Measurements from ENCODE around the gene TAL1. TPM values are rescaled to one million over a fixed set of nuclear protein-coding genes. Genes with fewer than 3 reads are reported as not detected.

The TAL1 gene
- total and polyA plus RNA-seq, 10 of the 15 experiments (the other 5 are each of a cell fraction or from before 2014, with no cell fraction given) = 0.05 TPM; not detected in 9

DNA sequence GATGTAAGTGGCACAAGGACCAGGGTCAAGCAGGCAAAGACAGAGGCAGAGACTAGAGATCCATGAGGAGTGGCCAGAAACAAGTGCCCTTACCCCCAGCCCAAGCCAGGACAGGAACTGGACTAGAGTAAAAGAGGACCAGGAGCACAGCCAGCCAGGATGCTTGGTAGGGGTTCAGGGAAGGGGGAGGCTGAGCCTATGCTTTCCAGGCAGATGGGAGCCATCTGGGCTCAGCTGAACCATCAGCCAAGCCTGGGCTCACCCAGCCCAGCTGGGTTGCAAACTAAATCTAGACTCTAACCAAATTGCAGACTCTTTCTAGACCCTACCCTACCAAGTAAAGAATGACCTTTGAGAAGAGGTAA is 57.4 kb downstream of the TAL1 start:
- ChIA-PET CTCF (interaction anchor here (0.6 to 2.7 kb wide), 7 partner anchors 18 to 728 kb away, joined by 3 to 11 read pairs (median 3); no protein-coding TSS in a partner anchor), POLR2A (no interaction called here)
- ATAC-seq = no peak

DNA sequence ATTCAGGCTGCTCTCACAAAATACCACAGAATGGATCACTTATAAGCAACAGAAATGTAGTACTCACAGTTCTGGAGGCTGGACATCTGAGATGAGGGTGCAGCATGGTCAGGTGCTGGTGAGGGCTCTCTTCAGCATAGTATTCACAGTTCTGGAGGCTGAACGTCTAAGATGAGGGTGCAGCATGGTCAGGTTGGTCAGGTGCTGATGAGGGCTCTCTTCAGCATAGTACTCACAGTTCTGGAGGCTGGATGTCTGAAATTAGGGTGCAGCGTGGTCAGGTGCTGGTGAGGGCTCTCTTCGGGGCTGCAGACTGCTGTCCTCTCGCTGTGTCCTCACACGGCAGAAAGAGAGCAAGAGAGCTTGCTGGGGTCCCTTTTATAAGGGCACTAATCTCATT is 59.2 kb downstream of the TAL1 start:
- ChIA-PET POLR2A (no interaction called here), RAD21 (ENCODE audit: unreplicated experiment) (no interaction called here), CTCF (no interaction called here), SMC1A (ENCODE audit: uncharacterized antibody, unreplicated experiment) (no interaction called here)
- Histone ChIP-seq H2AFZ (ENCODE audit: control insufficient read depth, low read depth, low read length) (no peak overlapping the region), H3K9ac (ENCODE audit: control insufficient read depth, insufficient read depth, low read length) (no peak overlapping the region), H3K4me2 (ENCODE audit: control insufficient read depth, insufficient read depth) (no peak overlapping the region), H3K27ac (ENCODE audit: control insufficient read depth, insufficient read depth) (no peak overlapping the region), H3K27me3 (replicated peaks in 1 of 2; ENCODE audit: control insufficient read depth in 2 of 2, insufficient read depth in 2 of 2, low read length in 1 of 2) (no peaks in the 10 kb centered on the region), H3K9me3 (replicated peaks; ENCODE audit: control insufficient read depth, insufficient read depth, low read length) (no peaks in the 10 kb centered on the region), H3K4me3 (no peak overlapping the region), H3K79me2 (ENCODE audit: control insufficient read depth, insufficient read depth, low read length) (no peaks in the 10 kb centered on the region), H3K4me1 (ENCODE audit: control insufficient read depth, insufficient read depth, low read length) (no peaks in the 10 kb centered on the region), H4K20me1 (ENCODE audit: control insufficient read depth, insufficient read depth) (no peaks in the 10 kb centered on the region), H3K36me3 (ENCODE audit: control insufficient read depth in 2 of 2, insufficient read depth in 2 of 2, low read length in 1 of 2) (no peaks in the 10 kb centered on the region)
- WGBS (ENCODE audit: insufficient coverage, insufficient replicate concordance, low lambda C conversion rate, missing lambda C conversion rate) = 29% methylated on average over 5 of the region's 5 CpGs
- no TSS peak for BruUV-seq (replicated peaks)
- ATAC-seq (no peak), DNase-seq (ENCODE audit: low read depth, low spot score) (no peak), FAIRE-seq (no peak)
- intact Hi-C loops (cut with micrococcal nuclease; ENCODE audit: unreplicated experiment) = loop anchor here (5.0 to 10.0 kb wide), 3 partner anchors 262 to 425 kb away; partner anchors contain the start of gene FOXD2
- in situ Hi-C loops (cut with MboI) = no loop called here
- TF ChIP-seq, protein P1, sequence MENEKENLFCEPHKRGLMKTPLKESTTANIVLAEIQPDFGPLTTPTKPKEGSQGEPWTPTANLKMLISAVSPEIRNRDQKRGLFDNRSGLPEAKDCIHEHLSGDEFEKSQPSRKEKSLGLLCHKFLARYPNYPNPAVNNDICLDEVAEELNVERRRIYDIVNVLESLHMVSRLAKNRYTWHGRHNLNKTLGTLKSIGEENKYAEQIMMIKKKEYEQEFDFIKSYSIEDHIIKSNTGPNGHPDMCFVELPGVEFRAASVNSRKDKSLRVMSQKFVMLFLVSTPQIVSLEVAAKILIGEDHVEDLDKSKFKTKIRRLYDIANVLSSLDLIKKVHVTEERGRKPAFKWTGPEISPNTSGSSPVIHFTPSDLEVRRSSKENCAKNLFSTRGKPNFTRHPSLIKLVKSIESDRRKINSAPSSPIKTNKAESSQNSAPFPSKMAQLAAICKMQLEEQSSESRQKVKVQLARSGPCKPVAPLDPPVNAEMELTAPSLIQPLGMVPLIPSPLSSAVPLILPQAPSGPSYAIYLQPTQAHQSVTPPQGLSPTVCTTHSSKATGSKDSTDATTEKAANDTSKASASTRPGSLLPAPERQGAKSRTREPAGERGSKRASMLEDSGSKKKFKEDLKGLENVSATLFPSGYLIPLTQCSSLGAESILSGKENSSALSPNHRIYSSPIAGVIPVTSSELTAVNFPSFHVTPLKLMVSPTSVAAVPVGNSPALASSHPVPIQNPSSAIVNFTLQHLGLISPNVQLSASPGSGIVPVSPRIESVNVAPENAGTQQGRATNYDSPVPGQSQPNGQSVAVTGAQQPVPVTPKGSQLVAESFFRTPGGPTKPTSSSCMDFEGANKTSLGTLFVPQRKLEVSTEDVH (IDR thresholded peaks at IDR 0.05; ENCODE audit: low read depth, partially characterized antibody) = no peak
- TF ChIP-seq ASH2L (IDR thresholded peaks at IDR 0.05; ENCODE audit: borderline replicate concordance, low read depth) = no peak
- TF ChIP-seq TCF3 (IDR thresholded peaks at IDR 0.05; ENCODE audit: borderline replicate concordance, insufficient read depth, low read depth, low read length) = no peak
- TF ChIP-seq IRF4 (IDR thresholded peaks at IDR 0.05; ENCODE audit: low read depth, low read length) = no peak
- TF ChIP-seq, protein P2, sequence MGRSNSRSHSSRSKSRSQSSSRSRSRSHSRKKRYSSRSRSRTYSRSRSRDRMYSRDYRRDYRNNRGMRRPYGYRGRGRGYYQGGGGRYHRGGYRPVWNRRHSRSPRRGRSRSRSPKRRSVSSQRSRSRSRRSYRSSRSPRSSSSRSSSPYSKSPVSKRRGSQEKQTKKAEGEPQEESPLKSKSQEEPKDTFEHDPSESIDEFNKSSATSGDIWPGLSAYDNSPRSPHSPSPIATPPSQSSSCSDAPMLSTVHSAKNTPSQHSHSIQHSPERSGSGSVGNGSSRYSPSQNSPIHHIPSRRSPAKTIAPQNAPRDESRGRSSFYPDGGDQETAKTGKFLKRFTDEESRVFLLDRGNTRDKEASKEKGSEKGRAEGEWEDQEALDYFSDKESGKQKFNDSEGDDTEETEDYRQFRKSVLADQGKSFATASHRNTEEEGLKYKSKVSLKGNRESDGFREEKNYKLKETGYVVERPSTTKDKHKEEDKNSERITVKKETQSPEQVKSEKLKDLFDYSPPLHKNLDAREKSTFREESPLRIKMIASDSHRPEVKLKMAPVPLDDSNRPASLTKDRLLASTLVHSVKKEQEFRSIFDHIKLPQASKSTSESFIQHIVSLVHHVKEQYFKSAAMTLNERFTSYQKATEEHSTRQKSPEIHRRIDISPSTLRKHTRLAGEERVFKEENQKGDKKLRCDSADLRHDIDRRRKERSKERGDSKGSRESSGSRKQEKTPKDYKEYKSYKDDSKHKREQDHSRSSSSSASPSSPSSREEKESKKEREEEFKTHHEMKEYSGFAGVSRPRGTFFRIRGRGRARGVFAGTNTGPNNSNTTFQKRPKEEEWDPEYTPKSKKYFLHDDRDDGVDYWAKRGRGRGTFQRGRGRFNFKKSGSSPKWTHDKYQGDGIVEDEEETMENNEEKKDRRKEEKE (IDR thresholded peaks at IDR 0.05) = no peak
- TF ChIP-seq CREM (IDR thresholded peaks at IDR 0.05; ENCODE audit: low read depth) = no peak
- no peak for TF ChIP-seq RCOR1 (conservative IDR thresholded peaks at IDR 0.05; ENCODE audit: low read depth, low read length)

More for the DNA sequence above, 57.4 kb downstream of the TAL1 start:
- ChIA-PET SMC1A (ENCODE audit: uncharacterized antibody, unreplicated experiment) (interaction anchor here (1.1 kb wide), 1 partner anchor 88 kb away, joined by 4 read pairs; no protein-coding TSS in a partner anchor), RAD21 (ENCODE audit: unreplicated experiment) (no interaction called here)
- H3K4me1 ChIP-seq (ENCODE audit: control insufficient read depth, insufficient read depth, low read length) = peaks cover 3% of the 10 kb centered on the region; the same call in 1 of the 2 replicates
- DNase-seq (ENCODE audit: low read depth, low spot score) = no peak
- H3K27me3 ChIP-seq (replicated peaks in 1 of 2; ENCODE audit: control insufficient read depth in 2 of 2, insufficient read depth in 2 of 2, low read length in 1 of 2) = no peaks in the 10 kb centered on the region
- intact Hi-C loops (cut with micrococcal nuclease; ENCODE audit: unreplicated experiment) (loop anchor here (5.0 to 10.0 kb wide), 3 partner anchors 260 to 427 kb away; partner anchors contain the start of gene FOXD2), in situ Hi-C loops (cut with MboI) (no loop called here)
- no peaks in the 10 kb centered on the region for H4K20me1 ChIP-seq (ENCODE audit: control insufficient read depth, insufficient read depth)
- no peak overlapping the region for H3K4me3 ChIP-seq
- no peak for TF ChIP-seq POLR2A (IDR thresholded peaks at IDR 0.05; ENCODE audit: low read depth, low read length)
- TF ChIP-seq SUPT20H (IDR thresholded peaks at IDR 0.05; ENCODE audit: borderline replicate concordance, control insufficient read depth, low read depth, low read length) = no peak
- no peak for TF ChIP-seq ETV6 (conservative IDR thresholded peaks at IDR 0.05 in 1 of 2, IDR thresholded peaks at IDR 0.05 in 1 of 2; ENCODE audit: borderline replicate concordance in 1 of 2, low read depth in 1 of 2)
- TF ChIP-seq MYB (IDR thresholded peaks at IDR 0.05; ENCODE audit: borderline replicate concordance, low read depth, low read length) = no peak
- no peak for TF ChIP-seq PAX5 (IDR thresholded peaks at IDR 0.05; ENCODE audit: borderline replicate concordance, low read depth, low read length)
- no peak for TF ChIP-seq EZH2 (IDR thresholded peaks at IDR 0.05; ENCODE audit: borderline replicate concordance, control insufficient read depth, low read depth, low read length)
- TF ChIP-seq WRNIP1 (IDR thresholded peaks at IDR 0.05; ENCODE audit: borderline replicate concordance, low read depth, low read length) = no peak
- no peak for TF ChIP-seq SMAD1 (IDR thresholded peaks at IDR 0.05; ENCODE audit: low read depth, partially characterized antibody)
- no peak for TF ChIP-seq HDGF (IDR thresholded peaks at IDR 0.05)
- TF ChIP-seq SMAD5 (IDR thresholded peaks at IDR 0.05; ENCODE audit: low read depth) = no peak
- no peak for TF ChIP-seq RCOR1 (conservative IDR thresholded peaks at IDR 0.05; ENCODE audit: low read depth, low read length)
- TF ChIP-seq SUZ12 (IDR thresholded peaks at IDR 0.05; ENCODE audit: unreplicated experiment) = no peak
- no peak for TF ChIP-seq NBN (IDR thresholded peaks at IDR 0.05)
- no peak for TF ChIP-seq BRCA1 (IDR thresholded peaks at IDR 0.05; ENCODE audit: low read depth, low read length)
- no peak for TF ChIP-seq MEF2A (IDR thresholded peaks at IDR 0.05; ENCODE audit: insufficient read depth, low read depth, low read length)
- no peak for TF ChIP-seq YBX1 (IDR thresholded peaks at IDR 0.05)
- H2AFZ ChIP-seq (ENCODE audit: control insufficient read depth, low read depth, low read length) = no peak overlapping the region
- no peaks in the 10 kb centered on the region for H3K36me3 ChIP-seq (ENCODE audit: control insufficient read depth in 2 of 2, insufficient read depth in 2 of 2, low read length in 1 of 2)
- no peak overlapping the region for H3K4me2 ChIP-seq (ENCODE audit: control insufficient read depth, insufficient read depth)
- no peak overlapping the region for H3K9ac ChIP-seq (ENCODE audit: control insufficient read depth, insufficient read depth, low read length)
- BruUV-seq (replicated peaks) = no TSS peak
- FAIRE-seq = no peak
- H3K9me3 ChIP-seq (replicated peaks; ENCODE audit: control insufficient read depth, insufficient read depth, low read length) = no peaks in the 10 kb centered on the region
- no peaks in the 10 kb centered on the region for H3K79me2 ChIP-seq (ENCODE audit: control insufficient read depth, insufficient read depth, low read length)
- H3K27ac ChIP-seq (ENCODE audit: control insufficient read depth, insufficient read depth) = no peak overlapping the region

All from GM12878 (cell line).